ENCODE measurements around the gene SHKBP1. TPM values are rescaled to one million over a fixed set of nuclear protein-coding genes. Genes with fewer than 3 reads are reported as not detected.

The SHKBP1 gene
- total and polyA plus RNA-seq, 9 of the 15 experiments (the other 6 are each of a cell fraction or from before 2014, with no cell fraction given), result 1.2 to 58.1 (median 22.3) TPM

GRCh38 chr19:40627486-40628279 lies 51.0 kb downstream of the SHKBP1 start:
- H3K36me3 ChIP-seq (ENCODE audit: control insufficient read depth, insufficient read depth, low read length), result peaks cover 53% of the 10 kb centered on the region; the same call in 2 of the 3 replicates
- no peaks in the 10 kb centered on the region for H3K27me3 ChIP-seq (ENCODE audit: control insufficient read depth in 2 of 2, insufficient read depth in 2 of 2, low read length in 2 of 2)
- intact Hi-C loops (cut with micrococcal nuclease), result no loop called here
- 90% methylated on average over 26 of the region's 39 CpGs for WGBS (ENCODE audit: insufficient coverage, low coverage, missing lambda C conversion rate)
- CTCF ChIA-PET (ENCODE audit: low intra/inter-chr PET ratio), result no interaction called here
- no peak overlapping the region for H2AFZ ChIP-seq (ENCODE audit: low read depth, low read length)
- no peaks in the 10 kb centered on the region for H3K79me2 ChIP-seq (ENCODE audit: control insufficient read depth, insufficient read depth, low read length)
- ATAC-seq (no peak), DNase-seq (ENCODE audit: extremely low read depth in 1 of 4, low spot score in 3 of 4) (peak in 1 of 4 experiments; percentile 43), FAIRE-seq (no peak)
- POLR2A ChIA-PET, result interaction anchor here (0.7 kb wide), 1 partner anchor 97 kb away, joined by 3 read pairs; no protein-coding TSS in a partner anchor
- peaks cover 30 to 48% of the 10 kb centered on the region in 2 experiments for H3K4me1 ChIP-seq (replicated peaks in 1 of 2; ENCODE audit: control insufficient read depth in 2 of 2, insufficient read depth in 2 of 2, low read length in 2 of 2)
- no peak overlapping the region for H3K4me2 ChIP-seq (ENCODE audit: insufficient read depth, low read length)
- no peaks in the 10 kb centered on the region for H4K20me1 ChIP-seq (replicated peaks; ENCODE audit: control insufficient read depth, insufficient read depth, low read length)
- no peak overlapping the region for H3K4me3 ChIP-seq
- no peaks in the 10 kb centered on the region for H3K9me3 ChIP-seq (replicated peaks; ENCODE audit: control insufficient read depth, insufficient read depth, low read depth, low read length)
- in situ Hi-C loops (cut with MboI), result no loop called here
- peak overlapping the region in 1 of 2 experiments; percentile 1; a peak in 1 of 4 replicates for H3K9ac ChIP-seq (ENCODE audit: insufficient read depth in 1 of 2, low read depth in 2 of 2, low read length in 2 of 2)
- H3K9me1 ChIP-seq (ENCODE audit: control insufficient read depth, insufficient read depth, low read length), result no peaks in the 10 kb centered on the region
- no peak overlapping the region for H3K27ac ChIP-seq (ENCODE audit: extremely low read depth, low read depth, low read length)
- no TSS peak for BruUV-seq (replicated peaks)
- TF ChIP-seq SRF (CRISPR knock-in tag; IDR thresholded peaks at IDR 0.05) (no peak), TEAD2 (tag; IDR thresholded peaks at IDR 0.05) (no peak), ZNF274 (IDR thresholded peaks at IDR 0.05; ENCODE audit: borderline replicate concordance, low read depth, low read length) (no peak), SREBF2 (CRISPR knock-in tag; IDR thresholded peaks at IDR 0.05) (no peak), SMARCB1 (IDR thresholded peaks at IDR 0.05; ENCODE audit: insufficient read length, low read depth) (no peak), KHSRP (IDR thresholded peaks at IDR 0.05) (no peak), ESRRA (IDR thresholded peaks at IDR 0.05; ENCODE audit: borderline replicate concordance, low read depth) (no peak), HEY1 (CRISPR knock-in tag; IDR thresholded peaks at IDR 0.05; ENCODE audit: borderline replicate concordance) (no peak), MYBL2 (IDR thresholded peaks at IDR 0.05; ENCODE audit: low read depth) (no peak), MYBL2 (CRISPR knock-in tag; IDR thresholded peaks at IDR 0.05; ENCODE audit: borderline replicate concordance) (no peak), U2AF1 (optimal IDR thresholded peaks at IDR 0.05; ENCODE audit: low read depth, low read length) (no peak), U2AF2 (optimal IDR thresholded peaks at IDR 0.05; ENCODE audit: low read depth, low read length) (no peak), EGR1 (conservative IDR thresholded peaks at IDR 0.05) (no peak), SMARCA4 (IDR thresholded peaks at IDR 0.05) (no peak), WHSC1 (IDR thresholded peaks at IDR 0.05; ENCODE audit: low read length) (no peak), SAFB (IDR thresholded peaks at IDR 0.05; ENCODE audit: borderline replicate concordance, low read depth, low read length) (0 out of 2 replicates have a peak, but pooled peaks have one; percentile 23), PTTG1 (tag; IDR thresholded peaks at IDR 0.05; ENCODE audit: low read depth) (no peak), ILK (tag; IDR thresholded peaks at IDR 0.05; ENCODE audit: borderline replicate concordance, low read depth) (no peak), RBM25 (IDR thresholded peaks at IDR 0.05; ENCODE audit: low read depth, low read length, severe bottlenecking) (peak; percentile 58), RBBP5 (IDR thresholded peaks at IDR 0.05; ENCODE audit: borderline replicate concordance, insufficient read depth, low read length, poor library complexity, severe bottlenecking) (no peak), MEIS2 (IDR thresholded peaks at IDR 0.05; ENCODE audit: partially characterized antibody) (no peak)

All from K562 (cell line).